CD8-positive, alpha-beta memory T cell (primary cell): Measurements from ENCODE around the gene ZMPSTE24. TPM values are rescaled to one million over a fixed set of nuclear protein-coding genes. Genes with fewer than 3 reads are reported as not detected.

ENCODE experiments used
- CTCF ChIA-PET: fragments of 350-600 bp; sonication (Branson Sonifier 250); formaldehyde crosslinking; loops from one replicate; lab custom pipeline; 2021; ENCODE audit warnings: antibody characterized with exemption; lab: Charles Lee
- POLR2A ChIA-PET: fragments of 350-600 bp; sonication (Branson Sonifier 250); formaldehyde crosslinking; loops from one replicate; lab custom pipeline; 2021; ENCODE audit warnings: antibody characterized with exemption; lab: Charles Lee
- DNase-seq, 5 donors: peaks; one replicate each; pipeline versions ENCODE4 v3.0.0 to v3.0.0-alpha.2; 2020 to 2022; ENCODE audit warnings: mixed read lengths in 1 of 5
- H3K27ac ChIP-seq: one replicate; pipeline ENCODE4 v1.7.0; 2013; ENCODE audit warnings: low read depth, mild to moderate bottlenecking, low read length, moderate library complexity
- H3K27me3 ChIP-seq: 2 replicates; pipeline ENCODE4 v1.7.0; 2013; ENCODE audit warnings: low read length, mild to moderate bottlenecking; ENCODE audit not compliant: insufficient read depth, poor library complexity, severe bottlenecking
- H3K36me3 ChIP-seq: 2 replicates; pipeline ENCODE4 v1.7.0; 2013; ENCODE audit warnings: mild to moderate bottlenecking, low read length, moderate library complexity; ENCODE audit not compliant: insufficient read depth
- H3K4me1 ChIP-seq: 2 replicates; pipeline ENCODE4 v1.7.0; 2013; ENCODE audit warnings: mild to moderate bottlenecking, low read length, moderate library complexity; ENCODE audit not compliant: insufficient read depth
- H3K4me3 ChIP-seq: 2 replicates; pipeline ENCODE4 v1.7.0; 2013; ENCODE audit warnings: mild to moderate bottlenecking, low read length
- H3K9me3 ChIP-seq: 2 replicates; pipeline ENCODE4 v1.7.0; 2013; ENCODE audit warnings: mild to moderate bottlenecking, low read length
- H3K27ac Mint-ChIP-seq, 8 donors: one replicate each; pipeline ENCODE4 v1.8.0; 2020 to 2021; ENCODE audit warnings: mixed read lengths in 8 of 8, mild to moderate bottlenecking in 6 of 8, inconsistent platforms in 3 of 8, moderate library complexity in 3 of 8
- H3K27me3 Mint-ChIP-seq, 2 donors: one replicate each; pipeline ENCODE4 v1.8.0; 2020 to 2021; ENCODE audit warnings: mixed read lengths in 2 of 2, mild to moderate bottlenecking in 1 of 2, moderate library complexity in 1 of 2
- H3K36me3 Mint-ChIP-seq, 3 donors: one replicate each; pipeline ENCODE4 v1.8.0; 2020 to 2021; ENCODE audit warnings: mixed read lengths in 3 of 3, inconsistent platforms in 1 of 3, mild to moderate bottlenecking in 1 of 3
- H3K4me1 Mint-ChIP-seq, 3 donors: one replicate each; pipeline ENCODE4 v1.8.0; 2020 to 2021; ENCODE audit warnings: mixed read lengths in 3 of 3, inconsistent platforms in 1 of 3, mild to moderate bottlenecking in 1 of 3
- H3K4me3 Mint-ChIP-seq, 7 donors: one replicate each; pipeline ENCODE4 v1.8.0; 2020 to 2021; ENCODE audit warnings: mixed read lengths in 7 of 7, mild to moderate bottlenecking in 6 of 7, moderate library complexity in 4 of 7, inconsistent platforms in 2 of 7
- H3K9me3 Mint-ChIP-seq, 5 donors: one replicate each; pipeline ENCODE4 v1.8.0; 2020 to 2022; ENCODE audit warnings: mixed read lengths in 5 of 5, mild to moderate bottlenecking in 3 of 5, moderate library complexity in 2 of 5, inconsistent platforms in 1 of 5
- polyA plus RNA-seq: library from polyadenylated mRNA; unstranded; fragments of 300-500 nt; fragmentation: Illumina TruSeq; gene quantifications from one replicate; pipeline ENCODE4 v1.2.3, GENCODE V29; 2021
- total RNA-seq, 2 experiments: library from RNA; stranded (reverse); gene quantifications; one replicate each; pipeline ENCODE4 v1.2.3, GENCODE V29; 2021

Gene ZMPSTE24
- total and polyA plus RNA-seq, 3 experiments from 2014 or later = 32.5 to 53.7 (median 51.0) TPM

- no peak overlapping the region for H3K4me3 ChIP-seq
- no peaks in the 10 kb centered on the region for H3K9me3 ChIP-seq
- Mint-ChIP-seq H3K4me3 (no peak overlapping the region), H3K36me3 (no peaks in the 10 kb centered on the region), H3K27me3 (no peaks in the 10 kb centered on the region), H3K4me1 (peaks cover 8 to 22% (median 9%) of the 10 kb centered on the region in 3 donors), H3K27ac (no peak overlapping the region), H3K9me3 (no peaks in the 10 kb centered on the region)
- H3K4me1 ChIP-seq = no peaks in the 10 kb centered on the region
- H3K27ac ChIP-seq = no peak overlapping the region
- H3K36me3 ChIP-seq = no peaks in the 10 kb centered on the region
- DNase-seq = no peak
- ChIA-PET CTCF (interaction anchor here (1.3 kb wide), 1 partner anchor 9 kb away, joined by 3 read pairs; no protein-coding TSS in a partner anchor), POLR2A (no interaction called here)
- H3K27me3 ChIP-seq = no peaks in the 10 kb centered on the region
Measured at GRCh38 chr1:40248412-40248811, 9.6 kb upstream of the ZMPSTE24 start.

DNA sequence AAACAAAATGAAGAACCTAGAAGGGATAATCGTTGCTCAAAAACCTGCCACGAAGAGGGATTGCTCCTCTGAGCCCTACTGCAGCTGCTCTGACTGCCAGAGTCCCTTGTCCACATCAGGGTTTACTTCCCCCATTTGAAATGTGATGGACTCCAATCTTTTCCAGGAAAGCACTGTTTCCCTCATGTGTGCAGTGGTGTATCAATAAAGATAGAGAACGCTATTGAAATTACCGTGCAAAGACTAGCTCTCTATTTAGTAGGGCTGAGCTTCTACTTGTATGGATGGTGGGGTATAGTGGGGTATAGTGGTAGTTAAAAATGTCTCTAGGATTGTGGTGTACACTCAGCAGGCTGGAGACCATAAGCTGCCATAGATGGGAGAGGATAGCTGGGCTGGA lies 6.6 kb upstream of the ZMPSTE24 start:
- no peaks in the 10 kb centered on the region for H3K36me3 ChIP-seq
- H3K9me3 ChIP-seq = no peaks in the 10 kb centered on the region
- DNase-seq = no peak
- H3K4me1 Mint-ChIP-seq = peaks cover 20 to 39% (median 25%) of the 10 kb centered on the region in 3 donors
- H3K27me3 ChIP-seq = no peaks in the 10 kb centered on the region
- no peak overlapping the region for H3K27ac ChIP-seq
- peaks cover 8% of the 10 kb centered on the region for H3K4me1 ChIP-seq
- ChIA-PET CTCF (interaction anchor here (1.9 kb wide), 1 partner anchor 64 kb away, joined by 6 read pairs; no protein-coding TSS in a partner anchor), POLR2A (no interaction called here)
- H3K9me3 Mint-ChIP-seq = no peaks in the 10 kb centered on the region
- peaks cover 0 to 6% (median 0%) of the 10 kb centered on the region in 3 donors for H3K36me3 Mint-ChIP-seq
- no peak overlapping the region for H3K4me3 ChIP-seq
- H3K27ac Mint-ChIP-seq = peak overlapping the region in 4 of 8 donors; percentile 38 to 64 (median 47)
- peak overlapping the region in 2 of 7 donors; percentile 27 to 35 for H3K4me3 Mint-ChIP-seq
- no peaks in the 10 kb centered on the region for H3K27me3 Mint-ChIP-seq

DNA sequence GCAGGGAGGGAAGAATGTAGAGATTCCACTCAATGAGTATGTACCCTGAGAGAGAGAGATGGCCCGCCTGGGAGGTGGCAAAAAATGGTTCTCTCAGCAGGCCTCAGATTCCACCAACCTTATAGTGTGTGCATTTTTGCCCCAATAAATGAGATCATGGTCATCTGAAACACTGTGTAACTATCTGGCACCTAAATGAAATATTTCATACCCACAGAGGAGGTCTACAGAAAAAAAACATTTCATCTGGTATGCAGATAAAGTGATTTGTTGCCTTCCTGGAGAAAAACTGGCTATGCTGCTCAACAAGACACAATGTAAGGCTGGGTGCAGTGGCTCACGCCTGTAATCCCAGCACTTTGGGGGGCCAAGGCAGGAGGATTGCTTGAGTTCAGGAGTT lies 5.4 kb upstream of the ZMPSTE24 start:
- Histone ChIP-seq H3K4me1 (peaks cover 15% of the 10 kb centered on the region), H3K4me3 (no peak overlapping the region), H3K27ac (no peak overlapping the region), H3K36me3 (no peaks in the 10 kb centered on the region), H3K9me3 (no peaks in the 10 kb centered on the region), H3K27me3 (no peaks in the 10 kb centered on the region)
- Mint-ChIP-seq H3K27ac (peak overlapping the region in 1 of 8 donors; percentile 33), H3K9me3 (no peaks in the 10 kb centered on the region), H3K4me3 (no peak overlapping the region), H3K36me3 (peaks cover 0 to 6% (median 5%) of the 10 kb centered on the region in 3 donors), H3K4me1 (peaks cover 28 to 49% (median 36%) of the 10 kb centered on the region in 3 donors), H3K27me3 (peaks cover 0 to under 1% of the 10 kb centered on the region in 2 donors)
- POLR2A ChIA-PET = no interaction called here
- DNase-seq = no peak
- CTCF ChIA-PET = no interaction called here

GRCh38 chr1:40255231-40255630 lies 2.8 kb upstream of the ZMPSTE24 start:
- H3K4me3 Mint-ChIP-seq = no peak overlapping the region
- peaks cover 0 to 18% (median 6%) of the 10 kb centered on the region in 3 donors for H3K36me3 Mint-ChIP-seq
- no peaks in the 10 kb centered on the region for H3K9me3 Mint-ChIP-seq
- H3K4me1 Mint-ChIP-seq = peaks cover 43 to 64% (median 50%) of the 10 kb centered on the region in 3 donors
- H3K4me1 ChIP-seq = peaks cover 22% of the 10 kb centered on the region
- H3K36me3 ChIP-seq = peaks cover under 1% of the 10 kb centered on the region
- DNase-seq = no peak
- no peaks in the 10 kb centered on the region for H3K9me3 ChIP-seq
- H3K27me3 ChIP-seq = no peaks in the 10 kb centered on the region
- no peak overlapping the region for H3K4me3 ChIP-seq
- H3K27me3 Mint-ChIP-seq = peaks cover 0 to 3% of the 10 kb centered on the region in 2 donors
- H3K27ac Mint-ChIP-seq = peak overlapping the region in 1 of 8 donors; percentile 100
- POLR2A ChIA-PET = no interaction called here
- CTCF ChIA-PET = interaction anchor here (1.5 to 3.3 kb wide), 2 partner anchors 14 to 60 kb away, joined by 3 to 11 read pairs; no protein-coding TSS in a partner anchor
- H3K27ac ChIP-seq = no peak overlapping the region

- peak overlapping the region; percentile 76 for H3K4me3 ChIP-seq
- CTCF ChIA-PET = interaction anchor here (1.0 to 3.3 kb wide), 5 partner anchors 9 to 82 kb away, joined by 3 to 11 read pairs (median 3); partner anchors contain the start of gene TMCO2
Measured at GRCh38 chr1:40256401-40257084, 1.5 kb upstream of the ZMPSTE24 start.

DNA sequence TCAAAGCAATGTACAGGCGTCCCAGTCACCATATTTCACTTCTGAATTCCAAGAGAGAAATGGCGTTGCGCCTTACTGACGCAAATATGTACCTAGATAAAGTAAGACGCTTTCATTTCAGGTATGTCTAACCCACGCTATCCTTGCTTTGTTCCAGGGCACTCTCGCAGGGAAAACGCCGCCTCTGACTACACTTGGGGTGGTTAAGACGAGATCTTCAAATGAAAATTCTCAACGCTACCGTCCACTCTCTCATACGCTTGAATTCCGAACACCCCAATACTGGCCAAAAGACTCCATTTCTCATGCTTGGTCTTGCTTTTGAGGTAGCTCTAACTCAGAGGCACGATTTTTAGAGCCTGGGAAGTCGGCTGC lies 736 bp upstream of the ZMPSTE24 start:
- CTCF ChIA-PET = interaction anchor here (0.9 to 3.3 kb wide), 5 partner anchors 9 to 81 kb away, joined by 3 to 11 read pairs (median 3); partner anchors contain the start of gene TMCO2
- Histone ChIP-seq H3K4me3 (peak overlapping the region; percentile 76), H3K27me3 (no peaks in the 10 kb centered on the region), H3K4me1 (peaks cover 25% of the 10 kb centered on the region), H3K9me3 (no peaks in the 10 kb centered on the region), H3K27ac (peak overlapping the region; percentile 99), H3K36me3 (peaks cover 21% of the 10 kb centered on the region)
- peaks cover 0 to 3% of the 10 kb centered on the region in 2 donors for H3K27me3 Mint-ChIP-seq
- H3K9me3 Mint-ChIP-seq = no peaks in the 10 kb centered on the region
- DNase-seq = peak in 1 of 5 donors; percentile 1
- POLR2A ChIA-PET = interaction anchor here (0.6 to 1.3 kb wide), 3 partner anchors 16 to 250 kb away, joined by 3 to 12 read pairs (median 4); partner anchors contain the start of gene CAP1
- peaks cover 43 to 66% (median 58%) of the 10 kb centered on the region in 3 donors for H3K4me1 Mint-ChIP-seq
- peaks cover 0 to 37% (median 17%) of the 10 kb centered on the region in 3 donors for H3K36me3 Mint-ChIP-seq
- peak overlapping the region; percentile 99 to 100 (median 100) for H3K27ac Mint-ChIP-seq
- peak overlapping the region; percentile 96 to 100 (median 98) for H3K4me3 Mint-ChIP-seq

More at GRCh38 chr1:40256401-40257084, 1.5 kb upstream of the ZMPSTE24 start:
- Histone ChIP-seq H3K4me1 (peaks cover 25% of the 10 kb centered on the region), H3K27ac (peak overlapping the region; percentile 99), H3K36me3 (peaks cover 14% of the 10 kb centered on the region), H3K9me3 (no peaks in the 10 kb centered on the region), H3K27me3 (no peaks in the 10 kb centered on the region)
- Mint-ChIP-seq H3K4me3 (peak overlapping the region; percentile 96 to 100 (median 98)), H3K4me1 (peaks cover 44 to 65% (median 57%) of the 10 kb centered on the region in 3 donors), H3K36me3 (peaks cover 0 to 31% (median 12%) of the 10 kb centered on the region in 3 donors), H3K9me3 (no peaks in the 10 kb centered on the region), H3K27me3 (peaks cover 0 to 3% of the 10 kb centered on the region in 2 donors), H3K27ac (peak overlapping the region; percentile 99 to 100 (median 100))
- DNase-seq = no peak
- POLR2A ChIA-PET = no interaction called here

- no peak for DNase-seq
- no peaks in the 10 kb centered on the region for H3K9me3 ChIP-seq
- Mint-ChIP-seq H3K27ac (peak overlapping the region; percentile 99 to 100 (median 100)), H3K9me3 (no peaks in the 10 kb centered on the region), H3K27me3 (peaks cover 0 to 3% of the 10 kb centered on the region in 2 donors), H3K4me3 (peak overlapping the region; percentile 96 to 100 (median 98)), H3K4me1 (peaks cover 49 to 72% (median 70%) of the 10 kb centered on the region in 3 donors), H3K36me3 (peaks cover 0 to 47% (median 25%) of the 10 kb centered on the region in 3 donors)
- H3K27ac ChIP-seq = peak overlapping the region; percentile 99
- H3K4me1 ChIP-seq = peaks cover 30% of the 10 kb centered on the region
- H3K4me3 ChIP-seq = peak overlapping the region; percentile 100
- H3K36me3 ChIP-seq = peaks cover 29% of the 10 kb centered on the region
- CTCF ChIA-PET = interaction anchor here (0.9 to 3.3 kb wide), 3 partner anchors 17 to 105 kb away, joined by 3 to 11 read pairs (median 8); no protein-coding TSS in a partner anchor
- no peaks in the 10 kb centered on the region for H3K27me3 ChIP-seq
- POLR2A ChIA-PET = interaction anchor here (1.0 to 1.3 kb wide), 2 partner anchors 17 to 218 kb away, joined by 4 to 12 read pairs; partner anchors contain the start of gene CAP1
Measured at GRCh38 chr1:40258445-40258769, 371 bp downstream of the ZMPSTE24 start.
